Ovary (tissue), 3 donors: ENCODE data around the gene TCL1B.

Experiments used
- EP300 ChIP-seq: sonication (generic); formaldehyde crosslinking; IDR thresholded peaks from one replicate; pipeline ENCODE4 v1.6.1; 2017; ENCODE audit warnings: antibody characterized with exemption
- POLR2A ChIP-seq: fragments of 450-650 bp; IDR thresholded peaks from one replicate; pipeline ENCODE4 v1.6.1; 2017; ENCODE audit warnings: antibody characterized with exemption, mild to moderate bottlenecking, moderate library complexity
- TF ChIP-seq, protein P1 (sequence below), 3 donors: fragments of 450-650 bp in 2 of 3; fragments of 200-600 bp in 1 of 3; IDR thresholded peaks; one replicate each; pipeline versions ENCODE4 v1.5.1 to v1.8.0; 2016 to 2022; ENCODE audit warnings: antibody characterized with exemption in 3 of 3, mild to moderate bottlenecking in 1 of 3
- donor health status: DM: no; HTN: no; CAD: no.

- TF ChIP-seq, protein P1, sequence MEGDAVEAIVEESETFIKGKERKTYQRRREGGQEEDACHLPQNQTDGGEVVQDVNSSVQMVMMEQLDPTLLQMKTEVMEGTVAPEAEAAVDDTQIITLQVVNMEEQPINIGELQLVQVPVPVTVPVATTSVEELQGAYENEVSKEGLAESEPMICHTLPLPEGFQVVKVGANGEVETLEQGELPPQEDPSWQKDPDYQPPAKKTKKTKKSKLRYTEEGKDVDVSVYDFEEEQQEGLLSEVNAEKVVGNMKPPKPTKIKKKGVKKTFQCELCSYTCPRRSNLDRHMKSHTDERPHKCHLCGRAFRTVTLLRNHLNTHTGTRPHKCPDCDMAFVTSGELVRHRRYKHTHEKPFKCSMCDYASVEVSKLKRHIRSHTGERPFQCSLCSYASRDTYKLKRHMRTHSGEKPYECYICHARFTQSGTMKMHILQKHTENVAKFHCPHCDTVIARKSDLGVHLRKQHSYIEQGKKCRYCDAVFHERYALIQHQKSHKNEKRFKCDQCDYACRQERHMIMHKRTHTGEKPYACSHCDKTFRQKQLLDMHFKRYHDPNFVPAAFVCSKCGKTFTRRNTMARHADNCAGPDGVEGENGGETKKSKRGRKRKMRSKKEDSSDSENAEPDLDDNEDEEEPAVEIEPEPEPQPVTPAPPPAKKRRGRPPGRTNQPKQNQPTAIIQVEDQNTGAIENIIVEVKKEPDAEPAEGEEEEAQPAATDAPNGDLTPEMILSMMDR (IDR thresholded peaks at IDR 0.05) = no peak
- no peak for TF ChIP-seq POLR2A
- TF ChIP-seq EP300 = no peak
Measured at GRCh38 chr14:95644981-95645380, 41.2 kb upstream of the TCL1B start.
